Endothelial cell of umbilical vein (primary cell): Measurements from ENCODE around the gene CLCN5. TPM values are rescaled to one million over a fixed set of nuclear protein-coding genes. Genes with fewer than 3 reads are reported as not detected.

Source experiments
- BruUV-seq: library from RNA; stranded (reverse); fragments of 400-500 nt; replicated peaks from 2 replicates; lab custom pipeline; 2021; lab: Mats Ljungman, UMichigan
- CTCF ChIA-PET: fragments of 300-600, 350-600 bp; sonication (Branson Sonifier 250); formaldehyde crosslinking; loops from one replicate; lab custom pipeline; 2021; ENCODE audit warnings: antibody characterized with exemption, inconsistent platforms; lab: Charles Lee
- POLR2A ChIA-PET: fragments of 300-600, 350-600 bp; sonication (Branson Sonifier 250); formaldehyde crosslinking; loops from one replicate; lab custom pipeline; 2021; ENCODE audit warnings: antibody characterized with exemption, inconsistent platforms; lab: Charles Lee
- DNase-seq: peaks from one replicate; pipeline ENCODE4 v3.0.0-alpha.2; 2011; ENCODE audit warnings: low read depth, low spot score
- FAIRE-seq: peaks from 2 replicates; lab custom pipeline; 2011; peaks lifted over from hg19 to GRCh38; lab: Jason Lieb, UNC
- H2AFZ ChIP-seq: 2 replicates; pipeline ENCODE4 v1.6.0; 2012; ENCODE audit warnings: low read depth, low read length, control low read depth, inconsistent platforms
- H3K27ac ChIP-seq: 2 replicates; pipeline ENCODE4 v1.5.1; 2011; ENCODE audit warnings: low read depth, mild to moderate bottlenecking, control low read depth, low read length, moderate library complexity; ENCODE audit not compliant: insufficient read depth
- H3K27me3 ChIP-seq, 2 experiments: 2 replicates each; pipeline versions ENCODE4 v1.6.0 to v1.6.1; 2011; ENCODE audit warnings: low read length in 2 of 2, mixed read lengths in 1 of 2; ENCODE audit not compliant: control insufficient read depth in 2 of 2, insufficient read depth in 2 of 2
- H3K36me3 ChIP-seq, 2 experiments: 2 replicates in 1 of 2; 3 replicates in 1 of 2; pipeline ENCODE4 v1.5.1; 2011; ENCODE audit warnings: low read length in 2 of 2, mild to moderate bottlenecking in 1 of 2, moderate library complexity in 1 of 2; ENCODE audit not compliant: control insufficient read depth in 2 of 2, insufficient read depth in 2 of 2; ENCODE audit errors: extremely low read depth in 1 of 2
- H3K4me1 ChIP-seq: 3 replicates; pipeline ENCODE4 v1.5.1; 2011; ENCODE audit warnings: mild to moderate bottlenecking, low read length; ENCODE audit not compliant: control insufficient read depth, insufficient read depth; ENCODE audit errors: extremely low read depth
- H3K4me2 ChIP-seq: 2 replicates; pipeline ENCODE4 v1.6.1; 2011; ENCODE audit warnings: low read length, control low read depth, mixed read lengths; ENCODE audit not compliant: insufficient read depth
- H3K4me3 ChIP-seq, 3 experiments: fragments of 200-600 bp in 1 of 3; sonication (generic), shearing (Covaris generic) in 1 of 3; replicated peaks in 1 of 3; 2 replicates each; pipeline ENCODE4 v1.5.1; 2011 to 2016; ENCODE audit warnings: control low read depth in 3 of 3, low read length in 3 of 3, mild to moderate bottlenecking in 2 of 3, inconsistent platforms in 1 of 3, low read depth in 1 of 3, moderate library complexity in 1 of 3; ENCODE audit not compliant: insufficient read depth in 1 of 3
- H3K79me2 ChIP-seq: 2 replicates; pipeline ENCODE4 v1.6.0; 2012; ENCODE audit warnings: low read length, inconsistent platforms; ENCODE audit not compliant: control insufficient read depth, insufficient read depth
- H3K9ac ChIP-seq: replicated peaks from 2 replicates; pipeline ENCODE3; 2011; ENCODE audit warnings: low read length, control low read depth; ENCODE audit not compliant: insufficient read depth; ENCODE audit errors: extremely low read depth
- H3K9me1 ChIP-seq: replicated peaks from 3 replicates; pipeline ENCODE4 v1.6.0; 2011; ENCODE audit warnings: mild to moderate bottlenecking, low read length; ENCODE audit not compliant: control insufficient read depth, insufficient read depth; ENCODE audit errors: extremely low read depth
- H3K9me3 ChIP-seq: replicated peaks from 2 replicates; pipeline ENCODE4 v1.5.1; 2012; ENCODE audit warnings: low read length, inconsistent platforms; ENCODE audit not compliant: control insufficient read depth, insufficient read depth
- H4K20me1 ChIP-seq: replicated peaks from 2 replicates; pipeline ENCODE3; 2011; ENCODE audit warnings: mild to moderate bottlenecking, low read length; ENCODE audit not compliant: control insufficient read depth, insufficient read depth; ENCODE audit errors: extremely low read depth
- EZH2 ChIP-seq: IDR thresholded peaks from 2 replicates; pipeline ENCODE4 v1.6.1; 2012; ENCODE audit warnings: borderline replicate concordance, low read depth, mild to moderate bottlenecking, moderate library complexity, low read length, inconsistent platforms; ENCODE audit not compliant: severe bottlenecking
- FOS ChIP-seq: IDR thresholded peaks from 2 replicates; pipeline ENCODE4 v1.6.1; 2011; ENCODE audit warnings: mild to moderate bottlenecking, low read length, moderate library complexity, borderline replicate concordance; ENCODE audit not compliant: insufficient read depth
- GATA2 ChIP-seq: IDR thresholded peaks from 2 replicates; pipeline ENCODE4 v1.7.0; 2011; ENCODE audit warnings: low read depth, mild to moderate bottlenecking, moderate library complexity, mixed read lengths, low read length; ENCODE audit not compliant: insufficient read length, insufficient read depth
- JUN ChIP-seq: IDR thresholded peaks from 2 replicates; pipeline ENCODE4 v1.6.1; 2011; ENCODE audit warnings: borderline replicate concordance, low read depth; ENCODE audit not compliant: insufficient read length, insufficient read depth
- MYC ChIP-seq: IDR thresholded peaks from one replicate; pipeline ENCODE4 v1.6.1; 2011; ENCODE audit warnings: mild to moderate bottlenecking, low read depth, low read length
- POLR2A ChIP-seq: IDR thresholded peaks from 2 replicates; pipeline ENCODE4 v1.6.1; 2012; ENCODE audit warnings: low read depth, mild to moderate bottlenecking, control low read depth, low read length
- POLR2AphosphoS5 ChIP-seq: IDR thresholded peaks from 2 replicates; pipeline ENCODE4 v1.6.1; 2012; ENCODE audit warnings: low read depth, mild to moderate bottlenecking, control low read depth, low read length, moderate library complexity; ENCODE audit not compliant: insufficient read depth
- dilution Hi-C: fragments of 300-500 bp; cut with MboI; formaldehyde crosslinking; loops from one replicate; pipeline ENCODE4 v1.15.0; 2019; ENCODE audit warnings: low sequenced_read_pairs; ENCODE audit not compliant: extremely low pct_ligation_motif_present
- intact Hi-C: fragments of 100-400 bp; cut with micrococcal nuclease; formaldehyde crosslinking; loops from one replicate; pipeline ENCODE4 v1.10.0; 2022
- polyA plus RNA-seq, 4 experiments: library from polyadenylated mRNA; depleted of rRNA in 3 of 4; stranded (reverse) in 3 of 4; unstranded in 1 of 4; fragments of >200 nt; gene quantifications; 2 replicates each; pipeline versions ENCODE4 v1.2.1 to v1.2.3, GENCODE V29; 2011 to 2012; ENCODE audit warnings: missing spikeins in 1 of 4
- total RNA-seq: library from RNA; stranded (reverse); gene quantifications from 2 replicates; pipeline ENCODE4 v1.2.3, GENCODE V29; 2021
- TF ChIP-seq, protein P1 (sequence below), 2 donors: IDR thresholded peaks; 1 replicate in 1 of 2; 2 replicates in 1 of 2; pipeline ENCODE4 v1.5.1; 2011; ENCODE audit warnings: low read length in 2 of 2, mild to moderate bottlenecking in 2 of 2, moderate library complexity in 2 of 2, control low read depth in 1 of 2, inconsistent platforms in 1 of 2, low read depth in 1 of 2; ENCODE audit not compliant: insufficient read depth in 1 of 2; ENCODE audit errors: extremely low read depth in 1 of 2
- TF ChIP-seq, protein P2 (sequence below): IDR thresholded peaks from 2 replicates; pipeline ENCODE4 v1.6.1; 2011; ENCODE audit not compliant: insufficient read depth, insufficient read length

Gene CLCN5
- total and polyA plus RNA-seq, 2 donors (not counting 3 experiments of a cell fraction or from before 2014, with no cell fraction given) = 3.1 to 12.9 TPM

DNA sequence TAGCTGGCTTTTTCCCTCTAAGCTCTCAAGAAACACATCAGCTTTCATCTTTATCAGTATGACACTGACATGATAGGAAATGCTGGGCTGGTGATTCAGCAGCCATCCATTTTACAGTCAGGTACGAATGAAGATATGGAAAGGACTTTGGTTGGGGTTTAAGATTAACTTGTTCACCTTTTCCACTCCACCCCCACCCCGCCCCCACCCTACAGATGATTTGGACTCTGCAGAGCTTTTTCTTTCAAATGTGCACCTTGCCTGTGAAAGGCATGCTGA lies 145.8 kb downstream of the CLCN5 start:
- H3K36me3 ChIP-seq = no peaks in the 10 kb centered on the region
- no peak for TF ChIP-seq POLR2AphosphoS5
- no peak for TF ChIP-seq JUN
- TF ChIP-seq POLR2A = no peak
- TF ChIP-seq FOS = no peak
- no peak for TF ChIP-seq GATA2
- no peak for TF ChIP-seq EZH2
- no peak for TF ChIP-seq MYC
- TF ChIP-seq, protein P1, sequence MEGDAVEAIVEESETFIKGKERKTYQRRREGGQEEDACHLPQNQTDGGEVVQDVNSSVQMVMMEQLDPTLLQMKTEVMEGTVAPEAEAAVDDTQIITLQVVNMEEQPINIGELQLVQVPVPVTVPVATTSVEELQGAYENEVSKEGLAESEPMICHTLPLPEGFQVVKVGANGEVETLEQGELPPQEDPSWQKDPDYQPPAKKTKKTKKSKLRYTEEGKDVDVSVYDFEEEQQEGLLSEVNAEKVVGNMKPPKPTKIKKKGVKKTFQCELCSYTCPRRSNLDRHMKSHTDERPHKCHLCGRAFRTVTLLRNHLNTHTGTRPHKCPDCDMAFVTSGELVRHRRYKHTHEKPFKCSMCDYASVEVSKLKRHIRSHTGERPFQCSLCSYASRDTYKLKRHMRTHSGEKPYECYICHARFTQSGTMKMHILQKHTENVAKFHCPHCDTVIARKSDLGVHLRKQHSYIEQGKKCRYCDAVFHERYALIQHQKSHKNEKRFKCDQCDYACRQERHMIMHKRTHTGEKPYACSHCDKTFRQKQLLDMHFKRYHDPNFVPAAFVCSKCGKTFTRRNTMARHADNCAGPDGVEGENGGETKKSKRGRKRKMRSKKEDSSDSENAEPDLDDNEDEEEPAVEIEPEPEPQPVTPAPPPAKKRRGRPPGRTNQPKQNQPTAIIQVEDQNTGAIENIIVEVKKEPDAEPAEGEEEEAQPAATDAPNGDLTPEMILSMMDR (IDR thresholded peaks at IDR 0.05; ENCODE audit: extremely low read depth in 1 of 2, insufficient read depth in 1 of 2, low read depth in 1 of 2, low read length in 2 of 2) = no peak
- TF ChIP-seq, protein P2, sequence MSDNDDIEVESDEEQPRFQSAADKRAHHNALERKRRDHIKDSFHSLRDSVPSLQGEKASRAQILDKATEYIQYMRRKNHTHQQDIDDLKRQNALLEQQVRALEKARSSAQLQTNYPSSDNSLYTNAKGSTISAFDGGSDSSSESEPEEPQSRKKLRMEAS = no peak
- no peaks in the 10 kb centered on the region for H3K9me3 ChIP-seq
- CTCF ChIA-PET = interaction anchor here (1.0 kb wide), 1 partner anchor 512 kb away, joined by 3 read pairs; no protein-coding TSS in a partner anchor
- no peak overlapping the region for H3K27ac ChIP-seq
- H3K4me3 ChIP-seq = no peak overlapping the region
- BruUV-seq = no TSS peak
- no peak overlapping the region for H2AFZ ChIP-seq
- no peaks in the 10 kb centered on the region for H3K79me2 ChIP-seq
- intact Hi-C loops (no loop called here), dilution Hi-C loops (no loop called here)
- FAIRE-seq (no peak), DNase-seq (no peak)
- no peak overlapping the region for H3K9ac ChIP-seq
- H3K4me2 ChIP-seq = no peak overlapping the region
- H4K20me1 ChIP-seq = no peaks in the 10 kb centered on the region
- POLR2A ChIA-PET = no interaction called here
- no peaks in the 10 kb centered on the region for H3K9me1 ChIP-seq
- no peaks in the 10 kb centered on the region for H3K4me1 ChIP-seq
- H3K27me3 ChIP-seq = no peaks in the 10 kb centered on the region
